GM12892 (cell line): ENCODE results near the gene SOX6.

Source experiments
- DNase-seq: peaks from one replicate; pipeline ENCODE4 v3.0.0; 2011; ENCODE audit not compliant: insufficient read length
- FAIRE-seq: peaks from 2 replicates; lab custom pipeline; 2011; peaks lifted over from hg19 to GRCh38; lab: Jason Lieb, UNC
- POLR2A ChIP-seq: IDR thresholded peaks from 2 replicates; pipeline ENCODE4 v1.6.1; 2011; ENCODE audit warnings: low read depth, low read length, control low read depth
- POLR2AphosphoS5 ChIP-seq: IDR thresholded peaks from 2 replicates; pipeline ENCODE4 v1.6.1; 2011; ENCODE audit warnings: low read depth, low read length, control low read depth
- TAF1 ChIP-seq: IDR thresholded peaks from 2 replicates; pipeline ENCODE4 v1.6.1; 2011; ENCODE audit warnings: low read depth, mild to moderate bottlenecking, control low read depth, low read length, borderline replicate concordance

The SOX6 gene

DNA sequence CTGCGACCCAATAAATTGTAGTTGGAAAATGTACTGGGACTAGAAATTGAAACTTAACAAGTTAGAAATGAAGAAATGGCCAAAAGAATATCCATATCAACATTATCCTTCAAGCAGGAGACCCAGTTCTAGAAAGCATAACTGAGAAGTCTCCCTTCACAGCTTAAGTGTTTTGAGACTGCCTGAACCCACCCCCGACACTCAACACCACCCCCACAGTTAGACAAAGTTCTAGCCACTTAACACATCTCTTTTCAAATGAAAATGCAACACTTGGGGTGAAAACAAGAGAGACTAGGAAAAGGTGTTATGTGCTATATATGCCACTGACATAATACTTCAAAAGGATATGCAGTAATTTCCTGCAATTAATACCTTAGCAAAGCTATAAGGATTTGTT lies 184.5 kb downstream of the SOX6 start:
- TF ChIP-seq TAF1: no peak
- no peak for TF ChIP-seq POLR2AphosphoS5
- no peak for TF ChIP-seq POLR2A
- FAIRE-seq: no peak
- no peak for DNase-seq

DNA sequence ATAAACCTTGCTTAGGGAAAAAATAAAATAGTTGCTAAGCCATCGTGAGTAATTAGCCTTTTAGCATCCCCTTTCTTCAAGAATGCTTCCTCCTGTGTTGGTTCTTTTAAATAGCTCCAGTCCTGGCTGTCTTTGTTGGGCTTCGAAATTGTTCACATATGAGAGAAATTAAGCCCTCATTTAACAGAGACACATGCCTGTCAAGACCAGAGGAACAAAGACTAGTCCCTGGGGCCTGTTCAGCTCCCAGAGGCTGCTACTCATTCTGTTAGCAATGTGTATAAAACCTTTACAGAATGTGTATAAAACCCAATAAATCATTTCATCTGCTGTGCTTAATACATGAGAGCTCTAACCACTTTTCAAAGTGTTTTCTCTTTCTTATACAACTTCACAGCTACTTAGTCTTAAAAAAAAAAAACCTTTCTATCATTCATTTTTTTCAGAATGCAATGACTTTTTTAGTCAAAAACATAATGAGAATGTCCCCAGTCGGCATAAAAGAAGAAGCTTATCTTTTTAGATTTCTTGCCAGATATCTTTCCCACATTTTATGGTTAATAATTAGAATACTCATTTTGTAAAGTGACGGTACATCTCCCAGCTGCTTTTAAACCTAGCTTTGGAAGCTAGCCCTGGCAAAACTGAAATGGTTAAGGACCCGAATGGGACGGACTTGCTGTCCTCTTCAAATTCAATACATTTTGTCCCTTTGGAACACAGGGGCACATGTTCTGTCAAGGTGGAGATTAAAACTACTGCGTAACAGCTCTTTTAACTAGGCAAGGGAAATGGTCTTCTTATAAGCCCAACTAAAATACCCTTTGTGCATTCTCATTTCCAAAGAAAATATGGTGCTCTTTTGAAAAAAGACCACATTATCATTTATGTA lies 186.1 kb downstream of the SOX6 start:
- DNase-seq: no peak
- TF ChIP-seq POLR2AphosphoS5 (no peak), POLR2A (no peak), TAF1 (no peak)
- FAIRE-seq: no peak

DNA sequence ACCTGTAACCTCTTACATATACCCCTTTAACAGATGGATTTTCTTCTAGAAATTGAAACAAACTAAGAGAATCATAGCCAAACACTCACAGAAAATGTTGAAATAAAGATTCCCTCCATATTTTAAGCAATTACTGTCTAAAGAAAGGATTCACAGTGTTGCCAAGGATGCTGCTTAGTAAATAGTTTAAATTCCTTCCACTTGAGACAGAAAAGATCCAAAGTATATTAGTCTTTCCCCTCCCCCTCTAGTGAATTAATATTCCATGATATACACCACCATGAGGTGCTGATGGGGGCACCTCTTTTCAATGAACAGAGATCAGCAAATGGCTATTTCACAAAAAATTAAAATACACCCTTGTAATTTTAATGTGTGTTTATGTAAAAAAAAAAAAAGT lies 186.8 kb downstream of the SOX6 start:
- DNase-seq (no peak), FAIRE-seq (no peak)
- no peak for TF ChIP-seq POLR2A
- TF ChIP-seq POLR2AphosphoS5: no peak
- no peak for TF ChIP-seq TAF1

DNA sequence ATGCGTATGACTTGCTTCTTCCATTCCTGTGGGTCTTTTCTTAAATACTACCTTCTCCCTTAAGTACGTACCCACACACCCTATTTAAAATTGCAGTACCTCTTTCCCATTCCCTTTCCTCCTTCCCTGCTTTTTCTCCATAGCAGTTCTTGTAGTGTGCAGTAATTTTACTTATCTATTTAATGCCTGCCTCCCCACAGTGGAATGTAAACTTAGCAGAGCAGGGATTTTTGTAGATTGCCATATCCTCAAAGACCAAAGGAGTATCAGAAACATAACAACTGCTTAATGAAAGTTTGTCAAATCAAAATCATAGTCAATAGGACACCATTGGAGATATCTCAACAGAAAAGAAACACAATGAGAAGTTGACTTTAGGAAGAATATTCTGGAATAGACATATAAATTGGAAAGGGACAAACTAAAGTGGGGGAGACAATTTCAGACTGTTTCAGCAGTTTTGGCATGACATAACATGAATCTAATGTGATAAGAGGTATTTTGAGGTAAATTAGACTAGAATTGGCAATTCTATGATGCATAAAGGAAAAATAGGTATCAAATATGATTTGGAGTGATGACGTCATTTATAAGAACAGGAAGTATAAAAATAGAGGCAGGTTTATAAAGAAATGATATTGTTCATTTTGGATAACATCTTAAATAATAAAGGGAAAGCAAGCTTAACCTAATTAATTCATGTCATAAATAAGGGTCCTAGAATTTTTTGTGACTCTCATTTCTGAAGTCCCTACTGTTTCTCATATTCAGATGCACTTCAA lies 188.4 kb downstream of the SOX6 start:
- no peak for TF ChIP-seq TAF1
- no peak for DNase-seq
- no peak for FAIRE-seq

DNA sequence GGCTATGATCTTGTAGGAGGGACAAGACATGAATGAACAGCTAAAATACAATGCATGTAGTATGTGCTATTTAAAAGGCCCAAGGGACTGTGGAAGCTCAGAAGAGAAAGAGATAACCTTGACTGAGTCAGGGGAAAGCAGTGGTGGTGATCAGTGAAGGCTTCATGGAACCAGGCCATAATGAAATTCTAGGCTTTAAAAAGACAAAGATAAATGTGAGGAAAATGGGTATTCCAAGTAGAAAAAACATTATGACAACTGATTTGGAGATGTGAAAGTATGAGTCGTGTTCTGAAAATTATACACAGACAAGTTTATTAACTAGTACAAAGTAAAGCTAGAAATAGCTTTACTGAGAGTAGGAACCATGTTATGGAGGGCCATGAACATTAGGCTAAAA lies 189.8 kb downstream of the SOX6 start:
- DNase-seq (no peak), FAIRE-seq (no peak)
- TF ChIP-seq POLR2AphosphoS5: no peak
- TF ChIP-seq POLR2A: no peak
- TF ChIP-seq TAF1: no peak

DNA sequence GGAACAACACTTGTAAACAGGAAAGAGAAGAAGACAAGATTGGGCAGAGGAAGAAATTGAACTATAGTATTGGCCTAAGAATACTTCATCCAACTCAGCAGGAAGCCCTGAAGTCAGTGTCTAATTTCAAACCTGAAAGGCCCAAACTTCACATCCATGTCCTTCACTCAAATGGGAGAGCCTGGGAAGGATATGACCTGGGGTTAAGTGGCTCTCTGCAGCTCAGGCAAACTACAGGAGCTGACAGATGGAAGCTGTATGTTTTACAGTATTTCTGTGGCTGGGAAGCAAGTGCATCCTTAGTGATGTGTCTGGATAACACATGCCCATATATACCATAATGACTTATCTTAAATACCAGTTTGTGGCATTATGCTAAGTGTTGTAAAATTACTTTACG lies 196.2 kb downstream of the SOX6 start:
- TF ChIP-seq TAF1 (no peak), POLR2AphosphoS5 (no peak)
- FAIRE-seq: no peak
- no peak for DNase-seq

DNA sequence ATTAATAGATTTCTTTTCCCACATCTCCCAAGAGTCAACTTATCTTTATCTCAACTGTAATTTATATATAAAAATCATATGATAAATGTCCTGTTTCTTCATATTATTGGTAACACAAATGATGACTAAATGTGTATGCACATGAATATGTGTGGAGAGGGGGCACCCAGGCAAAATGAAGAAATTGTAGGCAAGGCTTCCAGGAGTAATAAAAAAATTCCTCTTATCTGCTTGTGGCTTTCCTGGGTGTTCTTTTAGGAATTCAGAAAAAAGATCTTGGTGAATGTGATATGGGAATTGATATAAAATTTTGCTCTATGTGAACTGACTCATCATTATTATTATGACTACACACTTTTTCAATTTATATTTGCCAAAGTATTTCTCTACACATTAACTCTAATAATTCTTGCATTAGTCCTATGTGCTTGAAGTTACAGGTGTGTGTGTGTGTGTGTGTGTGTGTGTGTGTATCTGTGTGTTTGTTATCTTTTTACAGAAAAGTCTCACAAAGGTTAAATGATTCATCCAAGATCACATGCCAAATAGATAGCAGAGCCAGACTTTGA lies 197.8 kb downstream of the SOX6 start:
- no peak for TF ChIP-seq POLR2A
- no peak for TF ChIP-seq TAF1
- no peak for TF ChIP-seq POLR2AphosphoS5
- DNase-seq (no peak), FAIRE-seq (no peak)

DNA sequence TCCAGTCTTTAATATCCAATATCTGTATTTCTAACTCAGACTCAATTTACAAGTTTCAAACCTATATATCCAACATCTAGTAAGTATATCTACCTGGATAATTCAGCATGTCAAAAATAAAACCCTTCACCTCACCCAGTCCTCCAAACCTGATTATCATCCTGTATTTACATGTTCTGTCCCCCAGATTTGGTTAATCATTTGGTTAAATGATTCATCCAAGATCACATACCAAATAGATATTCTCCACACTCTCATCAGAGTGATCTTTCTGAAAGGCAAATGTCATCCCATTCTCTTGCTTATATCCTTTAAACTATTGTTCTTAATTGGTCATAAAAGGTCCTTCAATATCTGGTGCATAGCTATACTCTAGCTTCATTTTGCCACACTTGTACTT lies 199.0 kb downstream of the SOX6 start:
- FAIRE-seq (no peak), DNase-seq (no peak)
- TF ChIP-seq POLR2A (no peak), TAF1 (no peak), POLR2AphosphoS5 (no peak)

DNA sequence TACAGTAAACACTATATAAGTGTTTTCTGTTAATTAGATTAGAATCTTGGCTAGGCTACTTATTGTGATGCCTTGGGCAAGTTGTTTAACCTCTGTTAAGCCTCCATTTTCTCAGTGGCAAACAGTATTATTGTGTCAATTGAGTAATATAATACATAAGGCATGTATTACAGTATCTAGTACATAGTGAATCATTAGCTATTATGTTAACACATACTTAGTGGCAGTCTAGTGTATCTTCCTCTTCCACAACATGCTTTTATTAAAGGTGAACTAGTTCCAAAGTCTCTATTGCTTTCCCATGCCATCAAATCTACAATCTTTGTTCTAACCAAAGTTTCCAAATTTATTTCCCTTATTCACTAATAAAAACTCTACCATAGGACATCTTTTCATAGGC lies 200.9 kb downstream of the SOX6 start:
- no peak for TF ChIP-seq POLR2A
- TF ChIP-seq TAF1: no peak
- FAIRE-seq (no peak), DNase-seq (no peak)

DNA sequence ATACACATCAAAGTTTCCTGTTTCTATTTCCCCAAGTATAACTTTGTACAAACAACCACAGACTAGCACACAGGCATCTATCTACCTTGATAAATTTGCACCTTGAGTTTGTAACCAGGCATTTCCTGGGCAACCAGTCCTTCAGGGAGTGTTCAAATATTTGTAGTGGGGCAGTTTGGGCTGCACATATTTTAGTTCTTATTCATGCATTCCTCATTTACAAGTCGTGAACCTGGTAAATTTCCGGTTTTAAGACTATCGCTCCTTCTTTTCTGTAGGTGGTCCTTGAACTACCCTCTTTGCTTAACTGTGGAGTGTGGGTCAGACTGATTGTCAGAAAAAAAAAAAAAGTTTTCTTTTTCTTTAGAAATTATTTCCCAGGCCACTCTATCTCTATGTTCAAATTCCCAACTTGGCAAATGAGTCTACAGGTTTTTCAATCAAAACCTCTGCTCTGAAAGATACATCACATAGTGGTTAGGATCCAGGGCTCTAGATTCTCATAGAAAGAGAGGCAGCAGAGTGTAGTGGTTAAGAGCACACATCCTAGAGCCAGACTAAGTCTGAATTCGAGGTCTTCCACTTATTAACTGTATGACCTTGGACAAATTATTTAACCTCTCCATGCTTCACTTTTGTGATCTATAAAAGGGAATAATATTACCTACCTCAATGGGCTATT lies 201.5 kb downstream of the SOX6 start:
- DNase-seq (no peak), FAIRE-seq (no peak)
- TF ChIP-seq POLR2A: no peak
- no peak for TF ChIP-seq POLR2AphosphoS5
- no peak for TF ChIP-seq TAF1

DNA sequence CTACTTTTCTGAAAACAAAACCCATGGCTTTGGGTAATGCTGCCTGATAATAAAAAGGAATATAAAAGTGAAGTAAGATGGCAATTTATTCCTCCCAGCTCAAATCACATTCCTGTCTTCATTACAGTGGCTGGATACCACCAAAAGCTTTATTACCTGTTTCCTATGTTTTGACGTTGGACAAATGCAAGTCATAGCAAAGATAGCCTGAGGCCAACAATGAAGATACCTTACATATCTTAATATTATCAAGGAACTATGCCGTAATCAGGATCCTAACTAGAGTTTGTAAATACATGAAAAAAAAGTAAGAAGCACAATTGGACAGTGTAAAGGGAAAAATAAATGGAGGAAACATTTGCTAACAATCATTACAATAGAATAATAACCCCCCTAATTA lies 202.4 kb downstream of the SOX6 start:
- no peak for FAIRE-seq
- TF ChIP-seq POLR2AphosphoS5: no peak
- TF ChIP-seq TAF1: no peak
- TF ChIP-seq POLR2A: no peak
- no peak for DNase-seq

DNA sequence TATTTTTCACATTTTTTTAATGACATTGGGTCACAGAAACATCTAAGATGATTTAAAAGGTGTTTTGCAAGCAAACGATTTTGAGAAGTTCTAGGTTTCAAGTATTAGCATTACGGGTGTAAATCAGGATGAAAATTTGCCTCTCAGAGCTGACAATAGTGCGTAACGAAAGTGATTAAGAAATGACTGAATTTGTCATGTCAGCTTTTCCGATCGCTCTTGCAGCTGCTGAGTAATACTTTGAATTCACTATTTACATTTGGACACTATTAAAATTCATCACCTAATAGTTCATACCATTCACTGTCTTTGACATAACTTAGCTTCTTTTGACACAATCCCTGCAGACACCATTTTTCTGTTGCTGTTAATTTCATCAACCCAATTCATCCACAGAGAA lies 205.2 kb downstream of the SOX6 start:
- TF ChIP-seq POLR2A: no peak
- no peak for TF ChIP-seq TAF1
- no peak for DNase-seq
- FAIRE-seq: no peak

DNA sequence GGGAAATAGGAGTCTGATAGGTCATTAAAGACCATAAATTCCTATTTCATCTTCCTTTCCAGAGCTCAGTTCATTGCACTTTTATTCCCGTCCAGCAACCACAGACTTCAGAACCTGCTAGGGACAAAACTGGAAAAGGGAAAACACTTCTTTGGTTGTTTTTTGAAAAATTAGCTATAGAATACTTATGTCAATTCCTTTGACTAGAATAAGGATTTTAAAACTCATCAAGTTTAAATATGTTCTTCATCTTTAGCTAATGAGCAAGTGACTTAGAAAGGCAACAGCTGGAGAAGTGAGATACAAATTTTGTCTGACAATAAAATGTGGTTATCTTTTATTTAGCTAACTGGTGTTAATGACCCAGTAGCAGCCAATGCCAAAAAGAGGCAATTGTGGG lies 206.9 kb downstream of the SOX6 start:
- DNase-seq (no peak), FAIRE-seq (no peak)
- TF ChIP-seq POLR2AphosphoS5 (no peak), TAF1 (no peak), POLR2A (no peak)
